ENCODE data around the gene ANKRD13A. TPM values are rescaled to one million over a fixed set of nuclear protein-coding genes. Genes with fewer than 3 reads are reported as not detected.
"Not testable (repeated sequence)": the region's sequence is repeated elsewhere in the genome, so short reads cannot be mapped to it uniquely, and the experiment has no call there.

Gene ANKRD13A
- total and polyA plus RNA-seq, 12 donors: 14.0 to 29.0 (median 18.6) TPM

GRCh38 chr12:110079477-110080400 lies 80.5 kb downstream of the ANKRD13A start:
- Histone ChIP-seq H3K4me3 (peak overlapping the region in 3 of 10 donors; percentile 4 to 32 (median 22)), H3K9me3 (no peaks in the 10 kb centered on the region), H3K36me3 (no peaks in the 10 kb centered on the region), H3K27ac (peak overlapping the region in 7 of 10 donors; percentile 17 to 83 (median 35)), H3K4me1 (peaks cover 0 to 16% (median 0%) of the 10 kb centered on the region in 9 donors), H3K27me3 (no peaks in the 10 kb centered on the region)
- DNase-seq (peak; percentile 32 to 49), ATAC-seq (peak; percentile 53 to 81 (median 77))
- WGBS, 2 donors: 70 to 76% methylated on average over 24 of the region's 24 CpGs
- intact Hi-C loops (cut with DNase I): no loop called here
- TF ChIP-seq, protein P1, sequence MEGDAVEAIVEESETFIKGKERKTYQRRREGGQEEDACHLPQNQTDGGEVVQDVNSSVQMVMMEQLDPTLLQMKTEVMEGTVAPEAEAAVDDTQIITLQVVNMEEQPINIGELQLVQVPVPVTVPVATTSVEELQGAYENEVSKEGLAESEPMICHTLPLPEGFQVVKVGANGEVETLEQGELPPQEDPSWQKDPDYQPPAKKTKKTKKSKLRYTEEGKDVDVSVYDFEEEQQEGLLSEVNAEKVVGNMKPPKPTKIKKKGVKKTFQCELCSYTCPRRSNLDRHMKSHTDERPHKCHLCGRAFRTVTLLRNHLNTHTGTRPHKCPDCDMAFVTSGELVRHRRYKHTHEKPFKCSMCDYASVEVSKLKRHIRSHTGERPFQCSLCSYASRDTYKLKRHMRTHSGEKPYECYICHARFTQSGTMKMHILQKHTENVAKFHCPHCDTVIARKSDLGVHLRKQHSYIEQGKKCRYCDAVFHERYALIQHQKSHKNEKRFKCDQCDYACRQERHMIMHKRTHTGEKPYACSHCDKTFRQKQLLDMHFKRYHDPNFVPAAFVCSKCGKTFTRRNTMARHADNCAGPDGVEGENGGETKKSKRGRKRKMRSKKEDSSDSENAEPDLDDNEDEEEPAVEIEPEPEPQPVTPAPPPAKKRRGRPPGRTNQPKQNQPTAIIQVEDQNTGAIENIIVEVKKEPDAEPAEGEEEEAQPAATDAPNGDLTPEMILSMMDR (IDR thresholded peaks at IDR 0.05): no peak

DNA sequence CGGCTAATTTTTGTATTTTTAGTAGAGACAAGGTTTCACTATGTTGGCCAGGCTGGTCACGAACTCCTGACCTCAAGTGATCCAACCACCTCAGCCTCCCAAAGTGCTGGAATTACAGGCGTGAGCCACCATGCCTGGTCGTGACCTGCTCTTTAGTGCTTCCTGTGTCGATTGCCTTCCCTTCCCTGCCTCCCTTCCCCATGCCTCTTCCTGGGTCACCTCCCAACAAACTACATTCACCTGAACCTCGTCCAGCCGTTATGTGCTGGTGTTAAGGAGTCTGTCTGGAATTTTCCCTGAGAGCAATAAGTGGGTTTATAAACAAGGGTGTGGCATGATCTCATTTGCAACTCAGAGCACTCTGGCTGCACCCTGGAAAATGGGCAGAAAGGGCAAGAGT lies 81.2 kb downstream of the ANKRD13A start:
- DNase-seq (no peak), ATAC-seq (no peak)
- Histone ChIP-seq H3K4me1 (peaks cover 0 to 16% (median 0%) of the 10 kb centered on the region in 9 donors), H3K36me3 (no peaks in the 10 kb centered on the region), H3K4me3 (no peak overlapping the region), H3K27me3 (no peaks in the 10 kb centered on the region), H3K9me3 (no peaks in the 10 kb centered on the region), H3K27ac (peak overlapping the region in 1 of 10 donors; percentile 83)
- WGBS, 2 donors: 84 to 94% methylated on average over 7 of the region's 7 CpGs
- TF ChIP-seq, protein P1 (IDR thresholded peaks at IDR 0.05): no peak
- intact Hi-C loops (cut with DNase I): no loop called here

DNA sequence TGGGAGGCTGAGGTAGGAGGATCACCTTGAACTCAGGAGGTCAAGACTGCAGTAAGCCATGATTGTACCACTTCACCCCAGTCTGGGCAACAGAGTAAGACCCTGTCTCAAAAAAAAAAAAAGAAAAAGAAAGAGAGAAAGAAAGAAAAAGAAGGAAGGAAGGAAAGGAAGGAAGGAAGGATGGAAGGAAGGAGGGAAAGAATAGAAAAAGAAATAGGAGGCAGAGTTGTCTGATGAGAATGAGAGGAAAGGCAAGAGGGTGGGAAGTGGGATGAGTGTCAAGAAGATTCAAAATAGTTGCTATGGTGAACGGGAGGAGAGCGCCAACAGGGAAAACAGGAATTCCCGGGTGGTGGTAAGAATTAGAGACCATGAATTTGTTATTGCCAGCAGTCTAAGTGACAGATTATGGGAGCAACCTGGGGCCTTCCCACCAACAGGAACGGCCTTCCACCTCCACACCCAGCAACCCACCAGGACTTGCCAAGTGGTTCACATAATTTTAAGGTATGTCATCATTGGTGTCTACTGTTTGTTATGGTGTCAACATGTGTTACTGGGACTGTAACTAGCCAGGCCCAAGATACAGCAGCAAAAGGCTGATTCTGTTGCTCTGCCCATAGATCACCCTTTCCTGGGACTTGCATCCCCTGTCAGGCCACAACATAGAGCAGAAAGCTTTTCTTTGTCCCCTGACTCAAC lies 85.2 kb downstream of the ANKRD13A start:
- DNase-seq (no peak), ATAC-seq (peak in 1 of 8 donors; percentile 12)
- no peaks in the 10 kb centered on the region for H3K9me3 ChIP-seq
- H3K27me3 ChIP-seq: peaks cover 0 to 4% (median 0%) of the 10 kb centered on the region in 7 donors
- intact Hi-C loops (cut with DNase I): no loop called here
- WGBS, 2 donors: 69 to 81% methylated on average over 4 of the region's 4 CpGs
- no peak overlapping the region for H3K27ac ChIP-seq
- no peaks in the 10 kb centered on the region for H3K36me3 ChIP-seq
- H3K4me1 ChIP-seq: peaks cover 0 to 24% (median 0%) of the 10 kb centered on the region in 9 donors
- H3K4me3 ChIP-seq: no peak overlapping the region
- TF ChIP-seq, protein P1 (IDR thresholded peaks at IDR 0.05): no peak

DNA sequence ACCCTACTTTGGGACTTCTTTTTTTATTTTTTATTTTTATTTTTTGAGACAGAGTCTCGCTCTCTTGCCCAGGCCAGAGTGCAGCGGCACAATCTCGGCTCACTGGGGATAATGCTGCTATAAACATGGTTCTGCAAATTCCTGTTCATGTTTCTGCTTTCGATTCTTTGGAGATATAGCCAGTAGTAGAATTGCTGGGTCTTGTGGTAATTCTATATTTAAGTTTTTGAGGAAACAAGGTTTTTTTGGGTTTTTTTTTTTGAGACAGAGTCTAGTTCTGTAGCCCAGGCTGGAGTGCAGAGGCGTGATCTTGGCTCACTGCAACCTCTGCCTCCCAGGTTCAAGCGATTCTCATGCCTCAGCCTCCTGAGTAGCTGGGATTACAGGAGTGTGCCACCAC lies 89.0 kb downstream of the ANKRD13A start:
- Histone ChIP-seq H3K4me1 (peaks cover 0 to 19% (median 0%) of the 10 kb centered on the region in 9 donors), H3K27ac (peak overlapping the region in 1 of 10 donors; percentile 68)
- H3K4me3 ChIP-seq; DNase-seq; H3K27me3 ChIP-seq; H3K9me3 ChIP-seq; intact Hi-C loops (cut with DNase I); H3K36me3 ChIP-seq: not testable (repeated sequence)
- ATAC-seq: peak in 5 of 8 donors; percentile 48 to 61 (median 59)
- 87 to 89% methylated on average over 6 of the region's 6 CpGs for WGBS, 2 donors

Measured in heart right ventricle (tissue), 16 donors.